HG02759 (cell line): ENCODE results near the gene SH3PXD2B.
"Not testable (repeated sequence)": the region's sequence is repeated elsewhere in the genome, so short reads cannot be mapped to it uniquely, and the experiment has no call there.

Experiments
- ATAC-seq: cut with Tn5 transposase; IDR thresholded peaks from one replicate; pipeline ENCODE4 v1.9.1; 2021; ENCODE audit warnings: mild to moderate bottlenecking, moderate library complexity; ENCODE audit not compliant: unreplicated experiment

Gene SH3PXD2B

GRCh38 chr5:172311605-172312004 lies 142.7 kb downstream of the SH3PXD2B start:
- ATAC-seq, result no peak

GRCh38 chr5:172311026-172311425 lies 143.3 kb downstream of the SH3PXD2B start:
- no peak for ATAC-seq

GRCh38 chr5:172305380-172305779 lies 148.9 kb downstream of the SH3PXD2B start:
- no peak for ATAC-seq

GRCh38 chr5:172303572-172304335 lies 150.6 kb downstream of the SH3PXD2B start:
- ATAC-seq, result no peak

- ATAC-seq, result no peak
Measured at GRCh38 chr5:172303162-172303561, 151.2 kb downstream of the SH3PXD2B start.

- ATAC-seq, result no peak
Measured at GRCh38 chr5:172302047-172302710, 152.1 kb downstream of the SH3PXD2B start.

GRCh38 chr5:172299916-172300439 lies 154.3 kb downstream of the SH3PXD2B start:
- no peak for ATAC-seq

GRCh38 chr5:172294831-172295230 lies 159.5 kb downstream of the SH3PXD2B start:
- no peak for ATAC-seq

- no peak for ATAC-seq
Measured at GRCh38 chr5:172293745-172294342, 160.5 kb downstream of the SH3PXD2B start.

GRCh38 chr5:172293054-172293744 lies 161.1 kb downstream of the SH3PXD2B start:
- peak; percentile 88 for ATAC-seq

GRCh38 chr5:172291837-172292236 lies 162.5 kb downstream of the SH3PXD2B start:
- ATAC-seq, result not testable (repeated sequence)

- no peak for ATAC-seq
Measured at GRCh38 chr5:172288465-172288864, 165.9 kb downstream of the SH3PXD2B start.

- ATAC-seq, result not testable (repeated sequence)
Measured at GRCh38 chr5:172287140-172287539, 167.2 kb downstream of the SH3PXD2B start.

- no peak for ATAC-seq
Measured at GRCh38 chr5:172285226-172286143, 168.8 kb downstream of the SH3PXD2B start.

- no peak for ATAC-seq
Measured at GRCh38 chr5:172284611-172284980, 169.7 kb downstream of the SH3PXD2B start.

GRCh38 chr5:172283862-172284610 lies 170.3 kb downstream of the SH3PXD2B start:
- peak; percentile 87 for ATAC-seq

GRCh38 chr5:172283020-172283861 lies 171.1 kb downstream of the SH3PXD2B start, which contains the start of gene UBTD2:
TSS of gene UBTD2 (minus strand) at chr5:172283764. CDS start at chr5:172283665, 99 bp downstream.
- peak; percentile 90 for ATAC-seq

- no peak for ATAC-seq
Measured at GRCh38 chr5:172282272-172283019, 171.9 kb downstream of the SH3PXD2B start.
